ENCODE measurements around the gene KRTAP12-4.
"Not testable (repeated sequence)": the region's sequence is repeated elsewhere in the genome, so short reads cannot be mapped to it uniquely, and the experiment has no call there.

Gene KRTAP12-4

GRCh38 chr21:44670642-44671432 lies 16.4 kb upstream of the KRTAP12-4 start:
- Histone ChIP-seq H3K9me3 (ENCODE audit: control insufficient read depth, low read length) (no peaks in the 10 kb centered on the region), H3K4me3 (ENCODE audit: low read depth, low read length) (no peak overlapping the region), H3K79me2 (no peaks in the 10 kb centered on the region), H3K4me2 (ENCODE audit: low read length) (no peak overlapping the region), H2AFZ (no peak overlapping the region), H3K27ac (no peak overlapping the region), H3K4me1 (no peaks in the 10 kb centered on the region), H3K9ac (no peak overlapping the region), H3K36me3 (ENCODE audit: control insufficient read depth, insufficient read depth, low read length) (no peaks in the 10 kb centered on the region), H3K27me3 (ENCODE audit: control insufficient read depth, insufficient read depth, low read length) (no peaks in the 10 kb centered on the region)
- TF ChIP-seq CTCF (IDR thresholded peaks at IDR 0.05), result no peak

GRCh38 chr21:44667612-44668011 lies 13.2 kb upstream of the KRTAP12-4 start:
- H3K9ac ChIP-seq, result no peak overlapping the region
- H3K79me2 ChIP-seq, result no peaks in the 10 kb centered on the region
- no peak overlapping the region for H3K27ac ChIP-seq
- H3K36me3 ChIP-seq (ENCODE audit: control insufficient read depth, insufficient read depth, low read length), result no peaks in the 10 kb centered on the region
- H2AFZ ChIP-seq, result no peak overlapping the region
- no peaks in the 10 kb centered on the region for H3K4me1 ChIP-seq
- no peak overlapping the region for H3K4me3 ChIP-seq (ENCODE audit: low read depth, low read length)
- no peak overlapping the region for H3K4me2 ChIP-seq (ENCODE audit: low read length)
- H3K9me3 ChIP-seq (ENCODE audit: control insufficient read depth, low read length), result no peaks in the 10 kb centered on the region
- TF ChIP-seq CTCF (IDR thresholded peaks at IDR 0.05), result no peak
- H3K27me3 ChIP-seq (ENCODE audit: control insufficient read depth, insufficient read depth, low read length), result no peaks in the 10 kb centered on the region

- no peak within 1 kb of the TSS for H3K27ac ChIP-seq
- no peak within 1 kb of the TSS for H3K4me2 ChIP-seq (ENCODE audit: low read length)
- H3K4me1 ChIP-seq, result no peaks in the 10 kb centered on the region
- no peak within 1 kb of the TSS for H2AFZ ChIP-seq
- no peaks in the 10 kb centered on the region for H3K36me3 ChIP-seq (ENCODE audit: control insufficient read depth, insufficient read depth, low read length)
- no peak for TF ChIP-seq CTCF (IDR thresholded peaks at IDR 0.05)
- H3K9me3 ChIP-seq (ENCODE audit: control insufficient read depth, low read length), result no peaks in the 10 kb centered on the region
- H3K9ac ChIP-seq, result no peak within 1 kb of the TSS
- H3K27me3 ChIP-seq (ENCODE audit: control insufficient read depth, insufficient read depth, low read length), result no peaks in the 10 kb centered on the region
- no peaks in the 10 kb centered on the region for H3K79me2 ChIP-seq
- no peak within 1 kb of the TSS for H3K4me3 ChIP-seq (ENCODE audit: low read depth, low read length)
Observed at GRCh38 chr21:44666401-44667320, 12.2 kb upstream of the KRTAP12-4 start, which contains the start of gene KRTAP12-2. KRTAP12-2 (minus strand) TSS chr21:44666927; CDS start chr21:44666886, 41 bp downstream.

- TF ChIP-seq CTCF (IDR thresholded peaks at IDR 0.05), result no peak
- H2AFZ ChIP-seq, result no peak overlapping the region
- no peak overlapping the region for H3K4me3 ChIP-seq (ENCODE audit: low read depth, low read length)
- H3K27me3 ChIP-seq (ENCODE audit: control insufficient read depth, insufficient read depth, low read length), result no peaks in the 10 kb centered on the region
- H3K79me2 ChIP-seq, result no peaks in the 10 kb centered on the region
- no peak overlapping the region for H3K9ac ChIP-seq
- H3K27ac ChIP-seq, result no peak overlapping the region
- H3K36me3 ChIP-seq (ENCODE audit: control insufficient read depth, insufficient read depth, low read length), result no peaks in the 10 kb centered on the region
- no peaks in the 10 kb centered on the region for H3K4me1 ChIP-seq
- H3K9me3 ChIP-seq (ENCODE audit: control insufficient read depth, low read length), result no peaks in the 10 kb centered on the region
- H3K4me2 ChIP-seq (ENCODE audit: low read length), result no peak overlapping the region
Observed at GRCh38 chr21:44664691-44665090, 10.2 kb upstream of the KRTAP12-4 start.

GRCh38 chr21:44661567-44661966 lies 7.1 kb upstream of the KRTAP12-4 start:
- H3K79me2 ChIP-seq; H2AFZ ChIP-seq; H3K27ac ChIP-seq; H3K4me1 ChIP-seq; H3K36me3 ChIP-seq (ENCODE audit: control insufficient read depth, insufficient read depth, low read length); H3K4me3 ChIP-seq (ENCODE audit: low read depth, low read length); H3K27me3 ChIP-seq (ENCODE audit: control insufficient read depth, insufficient read depth, low read length); H3K4me2 ChIP-seq (ENCODE audit: low read length); H3K9ac ChIP-seq; H3K9me3 ChIP-seq (ENCODE audit: control insufficient read depth, low read length): not testable (repeated sequence)

Data from parathyroid adenoma (tissue), 2 donors.